HEK293 (cell line): ENCODE data around the gene DSTN.

Experiments
- CTCF ChIP-seq: fragments of 450-650 bp; formaldehyde crosslinking; IDR thresholded peaks from 2 replicates; pipeline ENCODE4 v1.5.1; 2016; ENCODE audit warnings: missing biosample characterization, missing genetic modification characterization
- ZNF274 ChIP-seq, 2 experiments: fragments of 200-500 bp in 1 of 2; fragments of 450-650 bp in 1 of 2; sonication (Bioruptor generic) in 1 of 2; formaldehyde crosslinking in 1 of 2; IDR thresholded peaks; 2 replicates each; pipeline versions ENCODE4 v1.5.1 to v1.6.1; 2014 to 2016; ENCODE audit warnings: borderline replicate concordance in 1 of 2, inconsistent platforms in 1 of 2, low read length in 1 of 2, missing biosample characterization in 1 of 2, missing genetic modification characterization in 1 of 2
- ZNF280D ChIP-seq: fragments of 450-650 bp; formaldehyde crosslinking; IDR thresholded peaks from 2 replicates; pipeline ENCODE4 v1.5.1; 2016; ENCODE audit warnings: missing biosample characterization, missing genetic modification characterization
- ZNF645 ChIP-seq: fragments of 450-650 bp; formaldehyde crosslinking; IDR thresholded peaks from 2 replicates; pipeline ENCODE4; 2016; ENCODE audit warnings: missing biosample characterization, missing genetic modification characterization
- ZNF76 ChIP-seq: fragments of 450-650 bp; formaldehyde crosslinking; IDR thresholded peaks from 2 replicates; pipeline ENCODE4; 2016; ENCODE audit warnings: low read depth, missing biosample characterization, missing genetic modification characterization, borderline replicate concordance

- TF ChIP-seq ZNF645 (tag by site-specific recombination), result no peak
- TF ChIP-seq ZNF280D (tag by site-specific recombination), result no peak
- no peak for TF ChIP-seq CTCF (tag by site-specific recombination)
- no peak for TF ChIP-seq ZNF274 (IDR thresholded peaks at IDR 0.05; ENCODE audit: low read length)
- TF ChIP-seq ZNF274 (tag by site-specific recombination; IDR thresholded peaks at IDR 0.05; ENCODE audit: borderline replicate concordance), result no peak
- no peak for TF ChIP-seq ZNF76
These were observed 87.4 kb downstream of the DSTN start for GRCh38 chr20:17657079-17657825.
